IPS-18c (cell line): ENCODE measurements around the gene STX8.

Experiments used
- H3K4me3 ChIP-seq: 2 replicates; pipeline ENCODE4 v1.7.0; 2013; ENCODE audit warnings: low read depth, mild to moderate bottlenecking, low read length, moderate library complexity; ENCODE audit not compliant: insufficient read depth
- H3K9me3 ChIP-seq: one replicate; pipeline ENCODE4 v1.6.1; 2013; ENCODE audit warnings: mild to moderate bottlenecking, low read length, moderate library complexity; ENCODE audit not compliant: control insufficient read depth, insufficient read depth

Gene STX8

GRCh38 chr17:9522074-9522473 is 53.5 kb downstream of the STX8 start:
- H3K9me3 ChIP-seq: no peaks in the 10 kb centered on the region
- no peak overlapping the region for H3K4me3 ChIP-seq

GRCh38 chr17:9521062-9521461 is 54.6 kb downstream of the STX8 start:
- no peaks in the 10 kb centered on the region for H3K9me3 ChIP-seq
- no peak overlapping the region for H3K4me3 ChIP-seq

GRCh38 chr17:9520649-9521048 is 55.0 kb downstream of the STX8 start:
- Histone ChIP-seq H3K9me3 (no peaks in the 10 kb centered on the region), H3K4me3 (no peak overlapping the region)

- H3K4me3 ChIP-seq: no peak overlapping the region
- H3K9me3 ChIP-seq: no peaks in the 10 kb centered on the region
Measured at GRCh38 chr17:9519583-9520272, 55.9 kb downstream of the STX8 start.

- Histone ChIP-seq H3K9me3 (no peaks in the 10 kb centered on the region), H3K4me3 (no peak overlapping the region)
Measured at GRCh38 chr17:9517396-9517795, 58.2 kb downstream of the STX8 start.

GRCh38 chr17:9513266-9513665 is 62.4 kb downstream of the STX8 start:
- no peaks in the 10 kb centered on the region for H3K9me3 ChIP-seq

GRCh38 chr17:9512323-9513168 is 63.1 kb downstream of the STX8 start:
- no peak overlapping the region for H3K4me3 ChIP-seq
- H3K9me3 ChIP-seq: no peaks in the 10 kb centered on the region

More at GRCh38 chr17:9513266-9513665, 62.4 kb downstream of the STX8 start:
- H3K4me3 ChIP-seq: no peak overlapping the region

GRCh38 chr17:9509236-9509816 is 66.3 kb downstream of the STX8 start:
- H3K4me3 ChIP-seq: no peak overlapping the region
- no peaks in the 10 kb centered on the region for H3K9me3 ChIP-seq

- Histone ChIP-seq H3K4me3 (no peak overlapping the region), H3K9me3 (no peaks in the 10 kb centered on the region)
Measured at GRCh38 chr17:9499041-9499440, 76.6 kb downstream of the STX8 start.

GRCh38 chr17:9498490-9498889 is 77.1 kb downstream of the STX8 start:
- no peaks in the 10 kb centered on the region for H3K9me3 ChIP-seq
- no peak overlapping the region for H3K4me3 ChIP-seq

- no peaks in the 10 kb centered on the region for H3K9me3 ChIP-seq
- no peak overlapping the region for H3K4me3 ChIP-seq
Measured at GRCh38 chr17:9488556-9488955, 87.1 kb downstream of the STX8 start.

GRCh38 chr17:9487406-9487805 is 88.2 kb downstream of the STX8 start:
- Histone ChIP-seq H3K4me3 (no peak overlapping the region), H3K9me3 (no peaks in the 10 kb centered on the region)

GRCh38 chr17:9484789-9485188 is 90.8 kb downstream of the STX8 start:
- Histone ChIP-seq H3K9me3 (no peaks in the 10 kb centered on the region), H3K4me3 (no peak overlapping the region)

- H3K9me3 ChIP-seq: no peaks in the 10 kb centered on the region
- no peak overlapping the region for H3K4me3 ChIP-seq
Measured at GRCh38 chr17:9479964-9480363, 95.7 kb downstream of the STX8 start.

GRCh38 chr17:9478889-9479288 is 96.7 kb downstream of the STX8 start:
- Histone ChIP-seq H3K4me3 (no peak overlapping the region), H3K9me3 (no peaks in the 10 kb centered on the region)

- Histone ChIP-seq H3K4me3 (no peak overlapping the region), H3K9me3 (no peaks in the 10 kb centered on the region)
Measured at GRCh38 chr17:9475101-9475658, 100.4 kb downstream of the STX8 start.

- no peaks in the 10 kb centered on the region for H3K9me3 ChIP-seq
- no peak overlapping the region for H3K4me3 ChIP-seq
Measured at GRCh38 chr17:9473711-9474110, 101.9 kb downstream of the STX8 start.

- no peaks in the 10 kb centered on the region for H3K9me3 ChIP-seq
- H3K4me3 ChIP-seq: no peak overlapping the region
Measured at GRCh38 chr17:9472541-9472940, 103.1 kb downstream of the STX8 start.
